HepG2 (cell line): ENCODE results near the gene TCAIM. TPM values are rescaled to one million over a fixed set of nuclear protein-coding genes. Genes with fewer than 3 reads are reported as not detected.

Source experiments
- CENPT ChIP-seq: sonication (generic); formaldehyde crosslinking; IDR thresholded peaks from 2 replicates; pipeline ENCODE4 v1.8.0; 2022; ENCODE audit warnings: low read depth, mild to moderate bottlenecking, moderate library complexity, missing genetic modification reagents
- DPF2 ChIP-seq: sonication (generic); formaldehyde crosslinking; IDR thresholded peaks from 2 replicates; pipeline ENCODE4 v1.4.0; 2020; ENCODE audit warnings: mild to moderate bottlenecking, low read depth, missing genetic modification reagents, borderline replicate concordance
- TMF1 ChIP-seq: sonication (generic); formaldehyde crosslinking; IDR thresholded peaks from 2 replicates; pipeline ENCODE4 v1.8.1; 2022; ENCODE audit warnings: low read depth, missing genetic modification reagents
- ZSCAN29 ChIP-seq: sonication (generic); formaldehyde crosslinking; conservative IDR thresholded peaks from 2 replicates; pipeline ENCODE4 v1.4.0; 2020; ENCODE audit warnings: mild to moderate bottlenecking, missing genetic modification reagents
- polyA plus RNA-seq, 8 experiments: library from polyadenylated mRNA; depleted of rRNA in 3 of 8; stranded (reverse) in 7 of 8; unstranded in 1 of 8; fragments of >200 nt; fragmentation: Illumina TruSeq in 4 of 8; extraction: Trizol in 4 of 8; gene quantifications; 2 replicates each; pipeline versions ENCODE4 v1.2.1 to v1.2.3, GENCODE V29; 2011 to 2016; ENCODE audit warnings: low read depth in 4 of 8, missing spikeins in 1 of 8, mixed read lengths in 1 of 8; ENCODE audit not compliant: insufficient read depth in 1 of 8
- total RNA-seq, 5 experiments: library from RNA; depleted of rRNA; stranded (reverse); fragments of >200 nt; fragmentation: Illumina TruSeq; extraction: Trizol; gene quantifications; 2 replicates each; pipeline ENCODE4 v1.2.3, GENCODE V29; 2016; ENCODE audit warnings: low read depth in 1 of 5
- TF ChIP-seq, protein P1 (sequence below): sonication (generic); formaldehyde crosslinking; IDR thresholded peaks from 2 replicates; pipeline ENCODE4 v1.4.0; 2020; ENCODE audit warnings: mild to moderate bottlenecking, missing genetic modification reagents
- TF ChIP-seq, protein P2 (sequence below): sonication (generic); formaldehyde crosslinking; IDR thresholded peaks from 2 replicates; pipeline ENCODE4 v1.4.0; 2020; ENCODE audit warnings: missing genetic modification reagents, borderline replicate concordance
- TF ChIP-seq, protein P3 (sequence below): sonication (generic); formaldehyde crosslinking; IDR thresholded peaks from 2 replicates; pipeline ENCODE4 v1.8.0; 2023; ENCODE audit warnings: mild to moderate bottlenecking, missing genetic modification reagents
- TF ChIP-seq, protein P4 (sequence below): sonication (generic); formaldehyde crosslinking; IDR thresholded peaks from 2 replicates; pipeline ENCODE4 v1.4.0; 2020; ENCODE audit warnings: missing genetic modification reagents, borderline replicate concordance
- TF ChIP-seq, protein P5 (sequence below): sonication (generic); formaldehyde crosslinking; IDR thresholded peaks from 2 replicates; pipeline ENCODE4 v1.9.0; 2022; ENCODE audit warnings: low read depth, missing genetic modification reagents
- TF ChIP-seq, protein P6 (sequence below): sonication (generic); formaldehyde crosslinking; IDR thresholded peaks from 2 replicates; pipeline ENCODE4 v1.4.0; 2020; ENCODE audit warnings: missing genetic modification reagents
- TF ChIP-seq, protein P7 (sequence below): IDR thresholded peaks from 2 replicates; pipeline ENCODE4 v1.6.1; 2012; ENCODE audit warnings: low read depth, low read length, improper control_type of control experiment

Gene TCAIM
- total and polyA plus RNA-seq, 2 of the 13 experiments (the other 11 are each of a cell fraction or from before 2014, with no cell fraction given) = 16.9 to 22.6 TPM

DNA sequence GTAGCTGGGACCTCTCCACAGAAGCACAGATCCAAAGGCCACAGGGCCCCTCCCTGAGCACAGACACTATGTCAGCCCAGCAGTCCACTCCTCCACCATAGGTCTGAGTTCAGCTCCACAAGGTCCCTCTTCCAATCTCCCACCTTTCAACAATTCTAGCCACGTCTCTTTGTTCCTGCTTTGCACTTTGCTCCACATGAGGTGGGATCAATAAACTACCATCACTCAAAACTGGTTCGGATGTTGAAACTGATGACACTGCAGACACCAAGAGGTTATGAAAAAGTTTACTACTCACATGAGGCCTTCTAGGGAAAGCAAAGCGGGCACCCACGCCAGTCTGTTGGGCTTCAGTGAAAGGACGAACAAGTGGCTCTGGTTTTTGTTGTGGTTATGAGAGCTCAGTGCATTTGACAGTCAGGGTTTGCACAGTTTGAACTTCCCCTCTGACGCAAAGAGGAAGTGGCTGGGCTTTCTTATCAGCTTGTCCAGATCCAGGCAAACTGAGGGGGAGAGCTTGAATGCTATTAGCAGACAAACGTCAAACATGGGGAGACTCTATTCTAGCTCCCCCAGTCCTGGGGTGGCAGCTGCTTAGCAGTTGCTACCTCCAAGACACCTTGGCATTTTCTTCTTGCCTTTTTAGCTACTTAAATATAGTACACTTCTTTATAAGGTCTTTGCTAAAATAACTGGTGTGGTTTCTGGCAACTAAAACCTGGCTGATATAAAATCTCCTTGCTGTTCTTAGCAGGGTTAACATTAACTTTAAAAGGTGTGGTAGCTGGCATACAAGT is 101.1 kb downstream of the TCAIM start (continued):
- TF ChIP-seq, protein P1, sequence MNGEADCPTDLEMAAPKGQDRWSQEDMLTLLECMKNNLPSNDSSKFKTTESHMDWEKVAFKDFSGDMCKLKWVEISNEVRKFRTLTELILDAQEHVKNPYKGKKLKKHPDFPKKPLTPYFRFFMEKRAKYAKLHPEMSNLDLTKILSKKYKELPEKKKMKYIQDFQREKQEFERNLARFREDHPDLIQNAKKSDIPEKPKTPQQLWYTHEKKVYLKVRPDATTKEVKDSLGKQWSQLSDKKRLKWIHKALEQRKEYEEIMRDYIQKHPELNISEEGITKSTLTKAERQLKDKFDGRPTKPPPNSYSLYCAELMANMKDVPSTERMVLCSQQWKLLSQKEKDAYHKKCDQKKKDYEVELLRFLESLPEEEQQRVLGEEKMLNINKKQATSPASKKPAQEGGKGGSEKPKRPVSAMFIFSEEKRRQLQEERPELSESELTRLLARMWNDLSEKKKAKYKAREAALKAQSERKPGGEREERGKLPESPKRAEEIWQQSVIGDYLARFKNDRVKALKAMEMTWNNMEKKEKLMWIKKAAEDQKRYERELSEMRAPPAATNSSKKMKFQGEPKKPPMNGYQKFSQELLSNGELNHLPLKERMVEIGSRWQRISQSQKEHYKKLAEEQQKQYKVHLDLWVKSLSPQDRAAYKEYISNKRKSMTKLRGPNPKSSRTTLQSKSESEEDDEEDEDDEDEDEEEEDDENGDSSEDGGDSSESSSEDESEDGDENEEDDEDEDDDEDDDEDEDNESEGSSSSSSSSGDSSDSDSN (CRISPR knock-in tag) = peak; percentile 49
- TF ChIP-seq, protein P2, sequence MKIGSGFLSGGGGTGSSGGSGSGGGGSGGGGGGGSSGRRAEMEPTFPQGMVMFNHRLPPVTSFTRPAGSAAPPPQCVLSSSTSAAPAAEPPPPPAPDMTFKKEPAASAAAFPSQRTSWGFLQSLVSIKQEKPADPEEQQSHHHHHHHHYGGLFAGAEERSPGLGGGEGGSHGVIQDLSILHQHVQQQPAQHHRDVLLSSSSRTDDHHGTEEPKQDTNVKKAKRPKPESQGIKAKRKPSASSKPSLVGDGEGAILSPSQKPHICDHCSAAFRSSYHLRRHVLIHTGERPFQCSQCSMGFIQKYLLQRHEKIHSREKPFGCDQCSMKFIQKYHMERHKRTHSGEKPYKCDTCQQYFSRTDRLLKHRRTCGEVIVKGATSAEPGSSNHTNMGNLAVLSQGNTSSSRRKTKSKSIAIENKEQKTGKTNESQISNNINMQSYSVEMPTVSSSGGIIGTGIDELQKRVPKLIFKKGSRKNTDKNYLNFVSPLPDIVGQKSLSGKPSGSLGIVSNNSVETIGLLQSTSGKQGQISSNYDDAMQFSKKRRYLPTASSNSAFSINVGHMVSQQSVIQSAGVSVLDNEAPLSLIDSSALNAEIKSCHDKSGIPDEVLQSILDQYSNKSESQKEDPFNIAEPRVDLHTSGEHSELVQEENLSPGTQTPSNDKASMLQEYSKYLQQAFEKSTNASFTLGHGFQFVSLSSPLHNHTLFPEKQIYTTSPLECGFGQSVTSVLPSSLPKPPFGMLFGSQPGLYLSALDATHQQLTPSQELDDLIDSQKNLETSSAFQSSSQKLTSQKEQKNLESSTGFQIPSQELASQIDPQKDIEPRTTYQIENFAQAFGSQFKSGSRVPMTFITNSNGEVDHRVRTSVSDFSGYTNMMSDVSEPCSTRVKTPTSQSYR = peak; percentile 53; the same call in 1 of the 2 replicates
- TF ChIP-seq, protein P3, sequence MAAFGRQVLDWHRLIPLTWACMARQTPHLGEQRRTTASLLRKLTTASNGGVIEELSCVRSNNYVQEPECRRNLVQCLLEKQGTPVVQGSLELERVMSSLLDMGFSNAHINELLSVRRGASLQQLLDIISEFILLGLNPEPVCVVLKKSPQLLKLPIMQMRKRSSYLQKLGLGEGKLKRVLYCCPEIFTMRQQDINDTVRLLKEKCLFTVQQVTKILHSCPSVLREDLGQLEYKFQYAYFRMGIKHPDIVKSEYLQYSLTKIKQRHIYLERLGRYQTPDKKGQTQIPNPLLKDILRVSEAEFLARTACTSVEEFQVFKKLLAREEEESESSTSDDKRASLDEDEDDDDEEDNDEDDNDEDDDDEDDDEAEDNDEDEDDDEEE (CRISPR knock-in tag) = peak; percentile 59; the same call in 1 of the 2 replicates
- TF ChIP-seq, protein P4, sequence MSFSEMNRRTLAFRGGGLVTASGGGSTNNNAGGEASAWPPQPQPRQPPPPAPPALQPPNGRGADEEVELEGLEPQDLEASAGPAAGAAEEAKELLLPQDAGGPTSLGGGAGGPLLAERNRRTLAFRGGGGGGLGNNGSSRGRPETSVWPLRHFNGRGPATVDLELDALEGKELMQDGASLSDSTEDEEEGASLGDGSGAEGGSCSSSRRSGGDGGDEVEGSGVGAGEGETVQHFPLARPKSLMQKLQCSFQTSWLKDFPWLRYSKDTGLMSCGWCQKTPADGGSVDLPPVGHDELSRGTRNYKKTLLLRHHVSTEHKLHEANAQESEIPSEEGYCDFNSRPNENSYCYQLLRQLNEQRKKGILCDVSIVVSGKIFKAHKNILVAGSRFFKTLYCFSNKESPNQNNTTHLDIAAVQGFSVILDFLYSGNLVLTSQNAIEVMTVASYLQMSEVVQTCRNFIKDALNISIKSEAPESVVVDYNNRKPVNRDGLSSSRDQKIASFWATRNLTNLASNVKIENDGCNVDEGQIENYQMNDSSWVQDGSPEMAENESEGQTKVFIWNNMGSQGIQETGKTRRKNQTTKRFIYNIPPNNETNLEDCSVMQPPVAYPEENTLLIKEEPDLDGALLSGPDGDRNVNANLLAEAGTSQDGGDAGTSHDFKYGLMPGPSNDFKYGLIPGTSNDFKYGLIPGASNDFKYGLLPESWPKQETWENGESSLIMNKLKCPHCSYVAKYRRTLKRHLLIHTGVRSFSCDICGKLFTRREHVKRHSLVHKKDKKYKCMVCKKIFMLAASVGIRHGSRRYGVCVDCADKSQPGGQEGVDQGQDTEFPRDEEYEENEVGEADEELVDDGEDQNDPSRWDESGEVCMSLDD = peak; percentile 74; the same call in 1 of the 2 replicates
- TF ChIP-seq ZSCAN29 (CRISPR knock-in tag) (peak; percentile 65; the same call in 1 of the 2 replicates), TMF1 (no peak), DPF2 (CRISPR knock-in tag) (peak; percentile 46; the same call in 1 of the 2 replicates), CENPT (CRISPR knock-in tag) (no peak)
- TF ChIP-seq, protein P5, sequence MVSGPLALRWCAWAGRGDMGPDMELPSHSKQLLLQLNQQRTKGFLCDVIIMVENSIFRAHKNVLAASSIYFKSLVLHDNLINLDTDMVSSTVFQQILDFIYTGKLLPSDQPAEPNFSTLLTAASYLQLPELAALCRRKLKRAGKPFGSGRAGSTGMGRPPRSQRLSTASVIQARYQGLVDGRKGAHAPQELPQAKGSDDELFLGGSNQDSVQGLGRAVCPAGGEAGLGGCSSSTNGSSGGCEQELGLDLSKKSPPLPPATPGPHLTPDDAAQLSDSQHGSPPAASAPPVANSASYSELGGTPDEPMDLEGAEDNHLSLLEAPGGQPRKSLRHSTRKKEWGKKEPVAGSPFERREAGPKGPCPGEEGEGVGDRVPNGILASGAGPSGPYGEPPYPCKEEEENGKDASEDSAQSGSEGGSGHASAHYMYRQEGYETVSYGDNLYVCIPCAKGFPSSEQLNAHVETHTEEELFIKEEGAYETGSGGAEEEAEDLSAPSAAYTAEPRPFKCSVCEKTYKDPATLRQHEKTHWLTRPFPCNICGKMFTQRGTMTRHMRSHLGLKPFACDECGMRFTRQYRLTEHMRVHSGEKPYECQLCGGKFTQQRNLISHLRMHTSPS (CRISPR knock-in tag) = peak; percentile 55; the same call in 1 of the 2 replicates
- TF ChIP-seq, protein P6, sequence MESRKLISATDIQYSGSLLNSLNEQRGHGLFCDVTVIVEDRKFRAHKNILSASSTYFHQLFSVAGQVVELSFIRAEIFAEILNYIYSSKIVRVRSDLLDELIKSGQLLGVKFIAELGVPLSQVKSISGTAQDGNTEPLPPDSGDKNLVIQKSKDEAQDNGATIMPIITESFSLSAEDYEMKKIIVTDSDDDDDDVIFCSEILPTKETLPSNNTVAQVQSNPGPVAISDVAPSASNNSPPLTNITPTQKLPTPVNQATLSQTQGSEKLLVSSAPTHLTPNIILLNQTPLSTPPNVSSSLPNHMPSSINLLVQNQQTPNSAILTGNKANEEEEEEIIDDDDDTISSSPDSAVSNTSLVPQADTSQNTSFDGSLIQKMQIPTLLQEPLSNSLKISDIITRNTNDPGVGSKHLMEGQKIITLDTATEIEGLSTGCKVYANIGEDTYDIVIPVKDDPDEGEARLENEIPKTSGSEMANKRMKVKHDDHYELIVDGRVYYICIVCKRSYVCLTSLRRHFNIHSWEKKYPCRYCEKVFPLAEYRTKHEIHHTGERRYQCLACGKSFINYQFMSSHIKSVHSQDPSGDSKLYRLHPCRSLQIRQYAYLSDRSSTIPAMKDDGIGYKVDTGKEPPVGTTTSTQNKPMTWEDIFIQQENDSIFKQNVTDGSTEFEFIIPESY (CRISPR knock-in tag) = peak; percentile 35; the same call in 1 of the 2 replicates
- TF ChIP-seq, protein P7, sequence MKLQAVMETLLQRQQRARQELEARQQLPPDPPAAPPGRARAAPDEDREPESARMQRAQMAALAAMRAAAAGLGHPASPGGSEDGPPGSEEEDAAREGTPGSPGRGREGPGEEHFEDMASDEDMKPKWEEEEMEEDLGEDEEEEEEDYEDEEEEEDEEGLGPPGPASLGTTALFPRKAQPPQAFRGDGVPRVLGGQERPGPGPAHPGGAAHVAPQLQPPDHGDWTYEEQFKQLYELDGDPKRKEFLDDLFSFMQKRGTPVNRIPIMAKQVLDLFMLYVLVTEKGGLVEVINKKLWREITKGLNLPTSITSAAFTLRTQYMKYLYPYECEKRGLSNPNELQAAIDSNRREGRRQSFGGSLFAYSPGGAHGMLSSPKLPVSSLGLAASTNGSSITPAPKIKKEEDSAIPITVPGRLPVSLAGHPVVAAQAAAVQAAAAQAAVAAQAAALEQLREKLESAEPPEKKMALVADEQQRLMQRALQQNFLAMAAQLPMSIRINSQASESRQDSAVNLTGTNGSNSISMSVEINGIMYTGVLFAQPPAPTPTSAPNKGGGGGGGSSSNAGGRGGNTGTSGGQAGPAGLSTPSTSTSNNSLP = peak; percentile 13; the same call in 1 of the 2 replicates
